Measurements from ENCODE around the gene TFF3. TPM values are rescaled to one million over a fixed set of nuclear protein-coding genes. Genes with fewer than 3 reads are reported as not detected.
A peak's percentile ranks its signal among the peaks of the same experiment; 100 is the strongest.

Gene TFF3
- total RNA-seq, 1 experiment from 2014 or later: 2.1 TPM

DNA sequence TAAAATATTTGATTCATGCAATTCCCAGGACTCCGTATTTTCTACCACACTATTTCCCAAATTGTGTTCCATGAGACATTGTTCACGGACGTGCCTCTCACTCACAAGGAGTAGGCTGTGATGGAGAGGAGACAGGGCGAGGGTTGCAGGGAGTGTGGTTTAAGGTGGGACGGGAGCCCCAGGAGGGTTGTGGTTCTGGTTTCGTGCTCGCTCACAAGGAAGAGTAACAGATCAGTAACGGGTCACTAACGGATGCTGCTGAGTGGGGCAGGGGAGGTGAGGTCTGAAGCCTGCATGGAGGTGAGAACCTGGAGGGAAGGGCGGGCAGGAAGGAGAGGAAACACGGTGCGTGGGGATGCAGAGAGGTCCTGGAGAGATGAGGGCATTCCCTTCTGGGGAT is 28.8 kb downstream of the TFF3 start:
- DNase-seq: no peak
- Histone ChIP-seq H3K27me3 (ENCODE audit: control insufficient read depth, insufficient read depth, low read length) (no peaks in the 10 kb centered on the region), H3K4me3 (ENCODE audit: insufficient read depth, low read depth, low read length) (no peak overlapping the region), H3K36me3 (replicated peaks; ENCODE audit: control insufficient read depth, insufficient read depth, low read length) (no peaks in the 10 kb centered on the region)

DNA sequence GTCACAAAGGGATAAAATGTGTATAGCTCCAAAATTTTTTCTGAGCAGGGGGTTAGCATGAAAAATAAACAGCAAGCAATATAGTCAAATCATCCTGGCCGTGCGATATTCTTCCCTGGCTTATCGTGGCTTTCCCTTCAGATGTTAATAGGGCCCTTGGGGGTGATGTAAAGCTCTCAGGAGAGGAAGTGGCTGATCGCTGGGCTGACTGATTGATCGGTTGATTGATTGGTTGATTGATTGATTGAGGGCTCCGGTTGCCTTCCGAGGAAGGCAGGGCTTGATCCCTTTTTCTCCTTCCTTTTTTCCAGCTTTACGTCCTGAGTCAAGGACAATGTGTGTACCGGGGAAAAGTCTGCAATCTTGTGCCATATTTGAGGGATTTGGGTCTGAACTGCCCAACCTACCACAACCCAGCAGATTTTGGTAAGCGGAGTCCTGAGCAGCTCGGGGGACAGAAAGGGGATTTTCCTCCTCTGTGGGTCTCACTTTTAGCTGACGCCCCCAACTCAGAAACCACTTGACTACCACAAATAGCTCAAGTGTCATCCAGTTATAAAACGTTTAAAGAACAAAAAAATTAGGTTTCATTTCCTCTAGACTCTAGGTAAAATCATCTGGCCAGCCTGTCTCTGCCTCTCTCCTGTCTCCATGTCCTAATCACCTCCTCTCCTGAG is 29.5 kb downstream of the TFF3 start:
- no peaks in the 10 kb centered on the region for H3K27me3 ChIP-seq (ENCODE audit: control insufficient read depth, insufficient read depth, low read length)
- H3K4me3 ChIP-seq (ENCODE audit: insufficient read depth, low read depth, low read length): no peak overlapping the region
- no peaks in the 10 kb centered on the region for H3K36me3 ChIP-seq (replicated peaks; ENCODE audit: control insufficient read depth, insufficient read depth, low read length)
- DNase-seq: no peak

DNA sequence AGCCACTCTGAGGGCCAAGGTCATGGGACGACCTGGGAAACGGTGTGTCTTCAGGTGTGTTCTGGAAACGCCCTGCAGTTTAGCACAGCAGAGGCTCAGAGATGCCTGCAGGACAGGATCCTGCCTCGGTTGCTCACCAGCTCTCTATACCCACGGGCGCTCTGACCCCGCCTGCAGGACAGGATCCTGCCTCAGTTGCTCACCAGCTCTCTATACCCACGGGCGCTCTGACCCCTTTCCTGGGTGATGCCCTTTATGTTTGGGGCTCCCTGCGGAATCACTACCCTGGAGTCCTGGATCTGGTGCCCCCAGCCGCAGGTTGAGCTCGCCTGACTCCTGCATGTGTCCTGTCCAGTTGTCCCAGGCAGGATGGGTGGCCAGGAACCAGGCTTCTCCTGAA is 32.5 kb downstream of the TFF3 start:
- no peak overlapping the region for H3K4me3 ChIP-seq (ENCODE audit: insufficient read depth, low read depth, low read length)
- no peak for DNase-seq

DNA sequence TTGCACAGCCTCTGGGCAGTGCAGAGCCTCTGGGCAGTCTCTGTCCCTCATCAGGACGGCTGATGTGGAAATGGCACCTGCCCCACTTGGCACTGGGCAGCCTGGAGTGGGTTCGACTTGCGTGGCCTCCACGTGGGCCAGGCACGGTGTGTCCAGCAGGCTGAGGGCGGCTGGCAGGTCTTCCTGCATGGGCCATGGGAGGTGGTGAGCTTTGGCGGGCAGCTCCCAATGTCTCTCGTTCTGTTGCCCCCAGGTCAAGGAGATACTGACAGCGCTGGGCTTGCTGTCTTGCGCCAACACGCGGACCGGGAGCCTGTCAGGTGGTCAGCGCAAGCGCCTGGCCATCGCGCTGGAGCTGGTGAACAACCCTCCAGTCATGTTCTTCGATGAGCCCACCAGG is 33.2 kb downstream of the TFF3 start:
- Histone ChIP-seq H3K36me3 (replicated peaks; ENCODE audit: control insufficient read depth, insufficient read depth, low read length) (no peaks in the 10 kb centered on the region), H3K4me3 (ENCODE audit: insufficient read depth, low read depth, low read length) (no peak overlapping the region), H3K27me3 (ENCODE audit: control insufficient read depth, insufficient read depth, low read length) (no peaks in the 10 kb centered on the region)
- no peak for DNase-seq

More for the DNA sequence above, 32.5 kb downstream of the TFF3 start:
- Histone ChIP-seq H3K27me3 (ENCODE audit: control insufficient read depth, insufficient read depth, low read length) (no peaks in the 10 kb centered on the region), H3K36me3 (replicated peaks; ENCODE audit: control insufficient read depth, insufficient read depth, low read length) (no peaks in the 10 kb centered on the region)

DNA sequence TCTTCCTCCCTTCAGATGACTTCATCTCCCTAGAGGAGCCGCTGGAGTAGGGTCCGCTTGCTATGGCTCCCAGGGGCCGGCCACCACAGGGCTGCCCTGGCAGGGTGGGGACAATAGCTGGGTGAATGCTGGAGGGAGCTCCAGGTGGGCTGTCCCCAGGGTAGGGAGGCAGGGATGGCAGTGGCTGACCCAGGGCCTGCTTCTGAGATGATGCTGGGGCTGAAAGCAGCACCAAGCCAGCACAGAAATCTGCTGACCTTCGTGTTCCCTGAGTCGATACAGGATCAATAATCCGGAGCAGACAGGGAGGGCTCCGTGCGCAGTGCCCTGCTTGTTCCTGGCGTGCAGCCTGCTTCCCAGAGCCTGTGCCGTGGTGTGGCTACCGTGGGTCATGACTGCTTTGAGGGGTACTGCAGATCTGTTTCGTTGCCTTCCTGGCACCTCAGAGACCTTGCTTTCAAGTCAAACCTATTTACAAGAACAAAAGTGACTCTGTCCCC is 34.0 kb downstream of the TFF3 start:
- Histone ChIP-seq H3K27me3 (ENCODE audit: control insufficient read depth, insufficient read depth, low read length) (no peaks in the 10 kb centered on the region), H3K36me3 (replicated peaks; ENCODE audit: control insufficient read depth, insufficient read depth, low read length) (no peaks in the 10 kb centered on the region), H3K4me3 (ENCODE audit: insufficient read depth, low read depth, low read length) (no peak overlapping the region)
- DNase-seq: no peak

DNA sequence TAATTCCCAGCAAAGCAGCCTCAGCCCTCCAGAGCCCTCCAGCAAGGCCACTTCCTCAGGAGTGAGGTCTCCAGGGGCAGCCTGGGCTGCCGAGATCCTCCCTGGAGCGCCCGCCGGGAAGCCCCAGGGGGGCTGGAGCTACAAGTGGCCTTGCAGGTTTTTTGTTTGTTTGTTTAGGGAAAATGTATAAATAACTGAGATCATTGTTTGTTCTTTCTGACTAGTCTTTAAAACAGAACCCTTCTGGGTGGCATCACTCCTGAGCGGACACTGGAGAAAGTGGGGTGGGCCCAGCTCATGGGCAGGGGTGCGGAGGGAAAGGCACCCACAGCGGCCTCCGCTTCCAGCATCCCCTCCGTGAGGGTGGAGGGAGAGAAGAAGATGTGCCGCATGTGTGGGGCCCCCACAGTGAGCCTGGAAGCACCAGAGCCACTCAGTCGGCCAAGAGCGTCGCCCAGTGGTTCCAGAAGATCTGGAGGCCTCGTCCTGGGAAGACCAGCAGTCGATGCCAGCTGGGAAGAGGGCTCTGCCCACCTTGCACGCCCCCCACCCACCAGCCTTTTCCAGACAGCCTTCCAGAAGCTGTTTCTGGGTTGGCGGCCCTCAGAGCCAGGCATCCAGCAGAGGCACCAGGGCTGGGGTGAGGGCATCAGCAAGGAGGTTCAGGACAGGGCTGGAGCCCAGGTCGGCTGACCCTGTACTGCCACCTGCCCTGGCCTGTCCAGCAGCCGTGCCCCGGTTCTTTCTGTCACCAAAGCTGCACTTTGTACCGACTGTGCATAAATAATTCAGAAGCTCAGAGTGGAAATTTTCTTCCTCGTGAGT is 34.6 kb downstream of the TFF3 start:
- Histone ChIP-seq H3K27me3 (ENCODE audit: control insufficient read depth, insufficient read depth, low read length) (no peaks in the 10 kb centered on the region), H3K36me3 (replicated peaks; ENCODE audit: control insufficient read depth, insufficient read depth, low read length) (no peaks in the 10 kb centered on the region), H3K4me3 (ENCODE audit: insufficient read depth, low read depth, low read length) (no peak overlapping the region)
- DNase-seq: no peak

DNA sequence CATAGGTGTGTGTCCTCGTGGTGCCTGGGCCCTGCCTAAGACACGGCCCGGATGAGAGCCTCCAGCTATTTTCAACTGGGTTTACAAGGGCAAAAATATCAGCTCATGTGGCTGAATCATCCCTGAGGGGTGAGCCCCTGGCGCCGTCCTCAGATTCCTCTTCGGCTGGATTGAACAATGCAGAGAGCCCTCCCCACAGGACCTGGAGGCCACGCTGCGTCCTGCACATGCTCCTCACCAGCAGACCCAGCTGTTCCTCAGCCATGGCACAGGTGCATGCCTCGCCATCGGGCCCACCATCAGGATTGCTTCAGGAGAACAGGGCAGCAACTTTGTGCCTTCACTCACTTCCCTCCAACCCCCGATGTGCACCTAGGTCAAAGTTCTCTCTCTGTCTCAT is 35.3 kb downstream of the TFF3 start:
- no peak for DNase-seq
- no peaks in the 10 kb centered on the region for H3K27me3 ChIP-seq (ENCODE audit: control insufficient read depth, insufficient read depth, low read length)
- no peak overlapping the region for H3K4me3 ChIP-seq (ENCODE audit: insufficient read depth, low read depth, low read length)
- H3K36me3 ChIP-seq (replicated peaks; ENCODE audit: control insufficient read depth, insufficient read depth, low read length): no peaks in the 10 kb centered on the region

DNA sequence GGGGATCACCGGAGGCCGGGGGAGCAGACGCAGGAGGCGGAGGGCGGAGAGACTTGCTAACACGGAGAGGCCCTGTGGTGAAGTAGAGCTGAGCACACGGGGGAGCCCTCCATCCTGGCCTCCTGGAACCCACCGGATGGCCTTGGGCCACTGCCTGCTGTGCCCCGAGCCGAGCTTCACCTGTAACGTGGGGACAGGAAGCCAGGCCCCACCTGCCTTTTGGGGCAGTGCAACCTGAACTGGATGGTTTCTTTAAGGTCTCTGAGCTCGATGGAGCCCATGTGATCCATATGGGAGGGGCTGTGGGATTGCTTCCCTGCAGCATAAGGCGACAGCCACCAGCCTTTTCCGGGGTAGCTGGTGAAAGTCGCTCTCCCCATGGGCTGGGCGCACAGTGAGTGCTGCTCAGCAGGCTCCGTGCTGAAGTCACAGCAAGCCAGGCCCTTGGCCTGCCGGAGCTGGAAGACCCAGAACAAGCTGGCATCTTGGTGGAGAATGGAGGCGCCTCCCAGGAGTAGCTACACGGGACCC is 35.8 kb downstream of the TFF3 start:
- peak; percentile 68 for DNase-seq
- Histone ChIP-seq H3K4me3 (ENCODE audit: insufficient read depth, low read depth, low read length) (no peak overlapping the region), H3K27me3 (ENCODE audit: control insufficient read depth, insufficient read depth, low read length) (no peaks in the 10 kb centered on the region), H3K36me3 (replicated peaks; ENCODE audit: control insufficient read depth, insufficient read depth, low read length) (no peaks in the 10 kb centered on the region)

DNA sequence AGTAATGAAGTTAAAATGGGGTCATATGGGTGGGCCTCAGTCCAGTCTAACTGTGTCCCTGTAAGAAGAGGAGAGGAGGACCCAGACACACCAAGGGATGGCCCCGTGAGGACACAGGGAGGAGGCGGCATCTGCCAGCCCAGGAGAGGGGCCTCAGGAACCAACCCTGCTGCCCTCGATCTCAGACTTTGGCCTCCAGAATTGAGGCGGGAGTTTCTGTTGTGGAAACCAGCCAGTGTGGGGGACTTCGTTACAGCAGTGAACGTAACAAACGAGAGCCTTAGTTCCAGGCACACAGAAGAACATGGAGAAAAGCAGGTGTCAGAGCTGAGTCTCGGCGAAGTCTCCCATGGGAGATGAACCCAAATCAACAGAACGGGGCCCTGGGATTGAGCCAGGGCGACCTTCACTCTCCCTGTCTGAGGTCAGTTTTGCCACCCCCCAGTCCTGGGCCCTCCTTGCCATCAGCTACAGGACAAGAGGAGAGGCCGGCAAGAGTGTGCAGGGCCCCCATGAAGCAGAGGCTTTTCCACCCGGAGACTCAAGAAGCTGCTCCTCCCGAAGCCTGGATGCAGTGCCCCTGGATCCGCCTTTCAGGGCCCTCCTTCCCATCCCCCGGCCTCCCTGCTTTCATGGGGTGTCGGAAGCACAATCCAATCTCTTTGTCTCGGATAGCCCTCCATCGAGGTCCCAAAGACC is 36.6 kb downstream of the TFF3 start:
- H3K4me3 ChIP-seq (ENCODE audit: insufficient read depth, low read depth, low read length): no peak overlapping the region
- no peaks in the 10 kb centered on the region for H3K27me3 ChIP-seq (ENCODE audit: control insufficient read depth, insufficient read depth, low read length)
- no peak for DNase-seq
- H3K36me3 ChIP-seq (replicated peaks; ENCODE audit: control insufficient read depth, insufficient read depth, low read length): no peaks in the 10 kb centered on the region

DNA sequence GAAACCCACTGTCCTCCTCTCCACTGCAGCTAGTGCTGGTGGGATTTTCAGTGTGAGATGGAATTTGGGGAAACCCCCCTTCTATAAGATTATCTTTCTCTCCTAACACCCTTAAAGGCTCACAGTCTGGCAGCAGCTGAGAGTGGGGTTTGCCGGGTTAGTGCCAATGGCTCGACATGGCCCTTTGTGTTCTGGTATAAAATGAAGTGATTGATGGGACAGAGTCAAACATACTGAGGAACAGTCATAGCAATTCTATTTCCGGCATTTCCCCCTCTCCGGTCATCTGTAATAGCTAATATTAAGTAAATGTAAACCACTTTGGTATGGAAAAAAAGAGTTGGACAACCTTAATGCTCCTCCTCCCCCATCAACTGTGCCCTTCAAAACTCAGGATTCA is 37.6 kb downstream of the TFF3 start:
- no peak for DNase-seq
- H3K27me3 ChIP-seq (ENCODE audit: control insufficient read depth, insufficient read depth, low read length): no peaks in the 10 kb centered on the region
- H3K4me3 ChIP-seq (ENCODE audit: insufficient read depth, low read depth, low read length): no peak overlapping the region
- no peaks in the 10 kb centered on the region for H3K36me3 ChIP-seq (replicated peaks; ENCODE audit: control insufficient read depth, insufficient read depth, low read length)

DNA sequence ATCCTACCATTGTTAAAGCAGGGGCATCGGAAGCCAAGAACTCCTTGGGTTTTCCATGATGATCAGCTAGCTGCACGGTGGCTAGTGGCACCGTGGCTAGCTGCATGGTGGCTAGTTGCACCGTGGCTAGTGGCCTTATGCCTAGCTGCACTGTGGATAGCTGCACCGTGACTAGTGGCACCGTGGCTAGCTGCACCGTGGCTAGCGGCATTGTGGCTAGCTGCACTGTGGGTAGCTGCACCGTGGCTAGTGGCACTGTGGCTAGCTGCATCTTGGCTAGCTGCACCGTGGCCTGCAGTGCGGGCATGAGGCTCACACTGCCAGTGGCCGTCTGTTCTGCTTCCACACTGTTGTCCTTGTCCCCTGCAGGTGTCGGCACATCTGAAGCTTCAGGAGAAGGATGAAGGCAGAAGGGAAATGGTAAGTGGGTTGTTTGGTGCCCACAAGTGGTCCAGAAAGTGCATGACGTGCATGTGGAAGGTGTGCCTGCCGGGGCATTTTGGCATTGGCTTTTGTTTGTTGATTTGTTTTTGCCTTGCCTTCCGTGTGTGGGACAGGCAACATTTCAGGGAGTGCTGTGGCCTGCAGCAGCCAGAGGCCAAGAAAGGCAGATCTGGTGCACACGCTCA is 38.6 kb downstream of the TFF3 start:
- Histone ChIP-seq H3K36me3 (replicated peaks; ENCODE audit: control insufficient read depth, insufficient read depth, low read length) (no peaks in the 10 kb centered on the region), H3K4me3 (ENCODE audit: insufficient read depth, low read depth, low read length) (no peak overlapping the region), H3K27me3 (ENCODE audit: control insufficient read depth, insufficient read depth, low read length) (no peaks in the 10 kb centered on the region)
- no peak for DNase-seq

DNA sequence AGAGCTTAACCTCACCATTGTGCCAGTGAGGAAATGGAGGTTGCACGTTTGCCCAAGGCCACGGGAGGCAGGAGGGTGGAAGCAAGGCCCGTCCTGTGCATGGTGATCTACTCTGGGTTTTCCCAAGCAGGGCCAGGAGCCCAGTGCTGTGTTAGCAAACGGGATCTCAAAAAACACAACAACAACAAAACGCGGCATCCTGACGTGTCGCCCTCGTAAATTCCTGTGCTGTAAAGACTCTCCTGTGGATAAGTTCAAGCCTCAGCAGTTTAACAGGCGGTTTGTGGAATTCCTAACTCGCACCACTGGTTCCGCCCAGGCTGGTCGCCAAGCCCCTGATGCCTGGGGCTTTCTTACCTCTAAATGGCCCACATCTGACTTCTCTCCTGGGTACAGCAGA is 39.1 kb downstream of the TFF3 start:
- no peak overlapping the region for H3K4me3 ChIP-seq (ENCODE audit: insufficient read depth, low read depth, low read length)

DNA sequence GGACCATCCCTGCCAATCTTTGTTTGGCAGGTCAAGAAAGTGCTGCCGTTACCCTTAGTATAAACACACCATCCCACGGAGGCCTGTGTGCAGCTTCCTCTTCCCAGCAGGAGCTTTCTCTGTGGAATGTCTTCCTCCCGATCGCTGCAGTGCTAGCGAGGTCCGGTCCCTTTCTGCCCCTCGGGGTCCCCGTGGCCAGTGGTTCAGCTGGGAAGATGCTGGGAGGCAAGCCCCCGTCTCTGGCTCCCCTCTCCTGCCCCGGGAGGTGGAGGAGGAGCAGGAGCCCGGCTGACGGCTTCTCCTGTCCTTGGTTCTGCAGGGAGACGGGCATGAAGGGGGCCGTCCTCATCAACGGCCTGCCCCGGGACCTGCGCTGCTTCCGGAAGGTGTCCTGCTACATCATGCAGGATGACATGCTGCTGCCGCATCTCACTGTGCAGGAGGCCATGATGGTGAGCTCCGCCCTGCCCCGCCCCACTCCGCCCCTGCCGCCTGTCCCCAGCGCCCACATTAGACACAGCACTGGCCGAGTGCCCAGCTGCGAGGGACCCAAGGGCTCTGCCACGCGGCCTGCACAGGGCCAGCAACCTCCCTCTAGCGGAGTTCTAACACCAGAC is 42.1 kb downstream of the TFF3 start:
- Histone ChIP-seq H3K36me3 (replicated peaks; ENCODE audit: control insufficient read depth, insufficient read depth, low read length) (no peaks in the 10 kb centered on the region), H3K4me3 (ENCODE audit: insufficient read depth, low read depth, low read length) (no peak overlapping the region), H3K27me3 (ENCODE audit: control insufficient read depth, insufficient read depth, low read length) (no peaks in the 10 kb centered on the region)
- peak; percentile 66 for DNase-seq

More for the DNA sequence above, 39.1 kb downstream of the TFF3 start:
- no peak for DNase-seq
- no peaks in the 10 kb centered on the region for H3K36me3 ChIP-seq (replicated peaks; ENCODE audit: control insufficient read depth, insufficient read depth, low read length)
- no peaks in the 10 kb centered on the region for H3K27me3 ChIP-seq (ENCODE audit: control insufficient read depth, insufficient read depth, low read length)
